GM19239 (cell line): ENCODE data around the gene SHBG.
"Not testable (repeated sequence)": the region's sequence is repeated elsewhere in the genome, so short reads cannot be mapped to it uniquely, and the experiment has no call there.

Experiments used
- DNase-seq: peaks from one replicate; pipeline ENCODE4 v3.0.0; 2011; ENCODE audit warnings: low spot score; ENCODE audit not compliant: insufficient read length
- FAIRE-seq: peaks from 2 replicates; lab custom pipeline; 2011; peaks lifted over from hg19 to GRCh38; lab: Jason Lieb, UNC

Gene SHBG

DNA sequence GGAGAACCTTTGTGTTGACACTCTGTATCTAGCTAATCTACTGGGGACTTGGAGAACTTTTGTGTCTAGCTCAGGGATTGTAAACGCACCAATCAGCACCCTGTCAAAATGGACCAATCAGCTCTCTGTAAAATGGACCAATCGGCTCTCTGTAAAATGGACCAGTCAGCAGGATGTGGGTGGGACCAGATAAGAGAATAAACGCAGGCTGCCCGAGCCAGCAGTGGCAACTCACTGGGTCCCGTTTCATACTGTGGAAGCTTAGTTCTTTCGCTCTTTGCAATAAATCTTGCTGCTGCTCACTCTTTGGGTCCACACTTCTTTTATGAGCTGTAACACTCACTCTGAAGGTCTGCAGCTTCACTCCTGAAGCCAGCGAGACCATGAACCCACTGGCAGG is 11.7 kb downstream of the SHBG start:
- not testable (repeated sequence) for DNase-seq, FAIRE-seq

DNA sequence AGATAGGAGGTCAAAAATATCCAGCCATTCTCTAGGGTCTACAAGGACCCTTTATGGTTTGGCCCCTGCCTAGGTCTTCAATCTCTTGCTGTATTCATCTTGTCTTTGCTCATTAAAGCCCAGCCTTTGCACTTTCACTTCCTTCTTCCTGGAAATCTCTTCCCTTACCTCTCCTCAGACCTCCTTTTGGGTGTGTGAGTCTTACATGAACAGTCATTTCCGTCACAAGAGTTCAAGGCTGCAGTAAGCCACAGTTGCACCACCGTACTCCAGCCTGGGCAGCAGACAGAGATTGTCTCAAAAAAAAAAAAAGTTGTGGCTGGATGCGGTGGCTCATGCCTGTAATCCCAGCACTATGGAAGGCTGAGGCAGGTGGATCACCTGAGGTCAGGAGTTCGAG is 14.8 kb downstream of the SHBG start:
- FAIRE-seq, result no peak
- no peak for DNase-seq

DNA sequence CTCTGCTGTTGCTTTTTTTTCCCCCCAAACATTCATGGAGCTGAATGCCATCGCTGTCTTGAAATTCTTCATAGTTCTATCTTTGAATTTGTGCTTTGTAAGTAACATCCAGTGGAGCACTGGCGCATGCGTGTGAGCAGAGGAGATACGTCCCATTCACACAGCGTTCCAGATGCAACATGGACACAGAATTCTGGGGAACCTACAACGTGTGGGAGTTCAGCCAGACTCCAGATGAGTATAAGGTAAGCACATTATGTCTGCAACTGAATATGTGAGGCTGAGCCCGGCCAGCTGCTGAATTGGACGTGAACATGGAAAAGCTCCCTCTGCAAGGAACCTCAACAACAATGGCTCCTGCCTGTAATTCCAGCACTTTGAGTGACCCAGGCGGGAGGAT is 16.5 kb downstream of the SHBG start:
- no peak for FAIRE-seq
- no peak for DNase-seq

DNA sequence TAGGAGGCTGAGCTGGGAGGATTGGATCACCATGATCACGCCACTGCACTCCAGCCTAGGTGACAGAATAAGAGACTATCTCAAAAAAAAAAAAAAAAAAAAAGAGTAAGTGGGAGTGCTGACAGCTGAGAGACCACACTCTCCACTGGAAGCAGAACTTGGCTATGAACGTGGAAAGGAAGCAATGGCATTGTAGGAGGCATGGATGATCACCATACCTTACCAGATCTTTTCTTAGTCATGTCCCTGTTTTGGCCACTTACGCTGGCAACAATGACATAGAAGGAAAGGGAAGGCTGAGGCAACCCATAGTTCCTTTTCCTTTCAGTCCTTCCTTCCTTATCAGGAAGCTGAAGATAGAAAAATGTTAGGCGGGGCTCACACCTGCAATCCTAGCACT is 17.1 kb downstream of the SHBG start:
- no peak for DNase-seq
- FAIRE-seq, result no peak

DNA sequence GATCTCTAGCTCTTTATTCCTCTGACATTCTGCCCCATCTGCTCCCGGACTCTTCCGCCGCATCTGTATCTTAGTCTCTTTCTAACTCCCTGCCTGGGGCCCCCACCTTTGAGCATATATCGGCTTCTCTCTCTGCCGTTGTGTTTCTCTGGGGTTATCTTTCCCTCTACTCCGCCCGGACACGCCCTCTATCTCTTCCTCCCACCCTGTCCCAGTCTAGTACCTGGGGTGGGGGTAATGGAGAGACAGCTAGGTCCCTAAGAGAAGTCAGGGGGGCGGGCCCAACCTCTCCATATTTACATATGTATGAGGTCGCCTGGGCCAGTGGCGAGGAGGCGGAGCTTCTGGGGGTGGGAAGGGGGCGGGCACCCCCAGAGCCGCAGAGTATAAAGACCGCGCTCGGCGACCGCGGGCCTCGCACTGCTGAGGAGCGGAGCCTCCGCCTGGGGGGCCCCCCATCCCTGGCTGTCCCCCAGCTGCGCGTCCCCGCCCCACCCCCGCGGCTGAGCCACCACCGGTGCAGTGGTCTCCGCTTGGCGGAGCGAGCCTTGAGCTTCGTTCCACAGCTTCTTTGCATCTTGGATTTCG is 20.7 kb downstream of the SHBG start, which contains the start of gene ATP1B2:
ATP1B2 (plus strand) TSS at position 418 of the 588 bp plus-strand sequence. CDS start 593 bp downstream, outside the sequence.
- peak; percentile 54 for DNase-seq
- FAIRE-seq, result no peak

DNA sequence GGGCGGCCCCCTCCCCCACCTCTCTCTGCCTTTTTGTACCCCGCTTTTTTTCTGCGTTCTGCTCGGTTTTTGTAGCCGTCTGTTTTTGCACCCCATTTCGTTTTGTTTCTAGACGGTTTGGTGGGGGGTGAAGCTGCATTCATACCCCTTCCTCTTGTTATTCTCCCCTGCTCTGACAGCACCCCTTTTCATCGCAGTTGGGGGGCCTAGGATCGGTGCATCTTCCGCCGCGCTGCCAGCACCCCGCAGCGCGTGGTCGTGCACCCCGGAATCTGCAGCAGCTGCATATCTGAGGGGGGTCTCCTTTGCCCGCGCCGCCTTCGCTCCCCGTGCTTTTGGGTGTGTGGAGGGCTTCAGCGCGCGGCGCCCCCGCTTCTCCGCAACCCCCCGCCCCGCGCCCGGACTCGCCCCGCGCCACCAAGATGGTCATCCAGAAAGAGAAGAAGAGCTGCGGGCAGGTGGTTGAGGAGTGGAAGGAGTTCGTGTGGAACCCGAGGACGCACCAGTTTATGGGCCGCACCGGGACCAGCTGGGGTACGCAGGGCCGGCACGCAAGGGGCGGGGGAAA is 21.2 kb downstream of the SHBG start:
- no peak for DNase-seq
- no peak for FAIRE-seq

DNA sequence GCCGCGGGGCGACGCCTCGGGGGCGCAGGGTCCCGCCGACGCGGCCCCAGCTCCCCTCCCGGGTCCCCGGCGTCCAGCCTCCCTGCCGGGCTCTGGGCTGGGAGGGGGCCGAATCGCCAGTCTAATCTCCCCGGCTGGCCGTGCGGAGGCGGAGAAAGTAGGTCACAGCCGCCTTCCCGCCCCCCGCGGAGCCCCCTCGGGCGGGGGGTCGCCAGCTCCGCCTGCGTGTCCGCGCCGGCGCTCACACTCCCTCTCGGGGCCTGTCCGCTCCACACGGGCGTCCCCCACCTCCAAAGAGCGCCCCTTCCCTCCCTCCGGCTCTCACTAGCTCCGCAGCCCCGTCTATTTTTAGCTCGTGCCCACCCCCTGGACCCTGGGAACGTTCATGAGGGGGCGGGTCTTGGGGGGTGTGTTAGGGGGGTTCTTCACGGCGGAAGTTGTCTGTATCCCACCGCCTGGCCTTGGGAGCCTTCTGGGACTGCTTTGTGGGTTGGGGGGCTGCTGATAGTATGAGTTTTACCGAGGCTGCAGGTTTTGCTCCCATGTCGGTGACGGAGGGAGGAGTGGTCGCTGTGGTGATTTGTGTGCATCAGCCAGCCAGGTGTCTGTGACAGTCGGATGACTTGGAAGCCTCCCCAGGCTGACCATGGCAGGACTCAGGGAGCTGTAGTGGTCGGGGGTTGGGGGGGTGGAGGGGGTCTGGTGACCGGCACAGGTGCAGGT is 21.9 kb downstream of the SHBG start:
- no peak for DNase-seq
- FAIRE-seq, result no peak

DNA sequence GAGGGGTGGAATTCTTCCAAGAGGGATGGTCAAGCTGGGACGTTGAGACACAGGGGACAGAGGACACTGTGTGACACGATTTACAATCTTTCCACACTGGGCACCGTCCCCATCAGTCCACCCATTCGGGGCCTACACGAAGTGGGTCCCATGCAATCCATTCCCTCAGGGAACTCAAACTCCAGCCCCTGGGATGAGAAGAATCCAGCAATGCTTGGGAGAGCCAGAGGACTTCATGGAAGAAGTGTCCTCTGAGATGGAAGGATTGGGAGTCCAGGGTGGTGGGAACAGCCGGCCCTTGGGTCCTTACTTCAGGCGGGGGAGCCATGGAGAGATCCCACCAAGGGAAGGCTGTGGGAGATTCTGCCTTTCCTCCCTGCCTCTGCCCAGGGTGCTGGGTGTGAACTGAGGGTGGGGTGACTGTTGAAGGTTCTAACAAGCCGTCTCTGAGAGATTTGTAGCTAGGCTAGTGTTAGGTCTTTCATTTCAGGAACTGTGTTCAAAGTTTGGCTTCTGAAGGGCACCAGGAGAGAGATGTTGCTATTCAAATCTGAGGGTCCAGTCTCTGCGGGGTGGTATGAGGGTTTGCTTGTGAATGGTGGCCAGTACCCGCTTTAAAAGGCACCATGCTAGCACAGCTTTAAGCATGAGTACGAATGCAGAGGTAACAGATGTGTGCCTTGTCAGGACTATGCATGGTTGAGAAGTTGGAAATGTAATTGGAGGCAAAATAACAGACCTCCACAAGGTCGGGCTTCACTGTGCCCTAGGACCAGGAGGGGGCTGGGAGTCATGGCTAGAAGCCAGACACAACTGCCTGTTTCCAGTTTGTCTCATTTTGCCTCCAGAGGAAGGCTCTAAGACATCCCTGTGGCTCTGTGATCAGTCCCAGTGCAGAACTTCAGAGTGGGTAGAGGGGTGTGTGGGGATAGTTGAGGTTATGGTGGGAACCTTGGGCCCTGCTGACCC is 22.7 kb downstream of the SHBG start:
- no peak for FAIRE-seq
- DNase-seq, result no peak

DNA sequence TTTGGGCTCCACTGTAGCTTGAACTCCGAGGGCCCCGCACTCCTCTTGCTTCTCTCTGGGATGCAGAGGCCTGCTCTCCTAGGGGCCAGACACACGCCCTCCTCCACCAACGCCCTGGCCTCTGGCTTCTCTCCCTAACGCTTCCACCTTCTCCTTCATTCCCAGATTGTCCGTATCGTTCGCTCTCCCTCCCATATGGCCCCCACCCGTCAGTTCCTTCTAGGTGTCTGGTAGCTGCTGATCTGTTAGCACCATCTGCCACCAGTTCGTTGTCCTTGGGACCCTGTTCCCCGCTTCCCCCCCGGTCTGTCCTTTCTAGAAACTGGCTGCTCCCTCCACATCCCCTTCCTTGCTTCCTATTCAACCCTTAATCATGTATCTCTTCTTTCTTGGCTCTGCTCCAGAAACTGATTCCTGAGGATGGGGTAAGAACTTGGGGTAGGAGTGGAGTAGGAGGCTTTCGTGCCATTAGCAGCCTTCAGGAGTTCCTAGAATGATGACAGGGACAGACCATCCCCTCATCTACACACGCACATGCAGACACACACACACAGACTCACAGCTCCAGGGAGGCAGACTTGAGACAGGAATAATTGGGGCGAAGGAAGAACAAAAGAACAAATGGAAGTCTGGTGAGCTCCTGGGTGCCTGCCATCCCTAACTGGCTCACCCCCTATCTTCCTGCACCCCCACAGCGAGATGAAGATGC is 25.1 kb downstream of the SHBG start:
- no peak for FAIRE-seq
- DNase-seq, result no peak

DNA sequence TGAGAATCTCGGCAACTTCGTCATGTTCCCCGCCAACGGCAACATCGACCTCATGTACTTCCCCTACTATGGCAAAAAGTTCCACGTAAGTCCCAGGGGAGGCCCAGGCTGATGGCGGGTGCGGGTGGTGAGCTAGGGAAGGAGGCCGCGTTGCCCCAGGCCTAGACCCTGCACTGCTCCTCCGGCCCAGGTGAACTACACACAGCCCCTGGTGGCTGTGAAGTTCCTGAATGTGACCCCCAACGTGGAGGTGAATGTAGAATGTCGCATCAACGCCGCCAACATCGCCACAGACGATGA is 25.6 kb downstream of the SHBG start:
- DNase-seq, result no peak

DNA sequence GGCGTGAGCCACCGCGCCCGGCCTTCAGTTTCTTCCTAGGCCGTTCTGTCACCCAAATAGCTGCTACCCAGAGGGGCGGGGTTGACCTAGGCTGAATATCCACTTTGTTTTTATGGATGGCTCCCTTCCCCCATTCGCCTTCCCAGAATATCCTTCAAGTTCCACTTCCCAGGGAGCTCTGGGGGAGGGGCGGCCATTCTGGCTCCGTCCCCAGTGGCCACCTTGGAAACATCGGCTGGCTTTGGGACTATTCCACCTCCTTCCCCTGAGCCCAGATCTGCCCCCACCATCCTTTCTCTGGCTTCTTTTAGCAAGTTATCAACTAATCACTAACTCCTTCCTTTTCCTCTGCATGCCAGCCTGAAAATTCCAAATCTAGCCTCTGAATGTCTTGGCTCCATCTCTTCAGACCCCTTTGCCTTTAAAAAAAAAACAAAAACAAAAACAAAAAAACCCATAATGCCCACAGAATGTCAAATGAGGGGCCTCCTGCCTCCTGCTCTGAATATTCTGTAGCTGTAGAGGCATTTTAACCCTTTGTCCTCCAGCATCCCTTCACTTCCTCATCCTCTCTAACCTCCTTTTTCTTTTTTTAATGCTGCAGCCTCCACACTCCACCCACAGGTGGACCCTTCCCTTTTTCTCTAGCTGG is 27.1 kb downstream of the SHBG start:
- FAIRE-seq (no peak), DNase-seq (no peak)

More for the DNA sequence above, 25.6 kb downstream of the SHBG start:
- FAIRE-seq, result no peak

DNA sequence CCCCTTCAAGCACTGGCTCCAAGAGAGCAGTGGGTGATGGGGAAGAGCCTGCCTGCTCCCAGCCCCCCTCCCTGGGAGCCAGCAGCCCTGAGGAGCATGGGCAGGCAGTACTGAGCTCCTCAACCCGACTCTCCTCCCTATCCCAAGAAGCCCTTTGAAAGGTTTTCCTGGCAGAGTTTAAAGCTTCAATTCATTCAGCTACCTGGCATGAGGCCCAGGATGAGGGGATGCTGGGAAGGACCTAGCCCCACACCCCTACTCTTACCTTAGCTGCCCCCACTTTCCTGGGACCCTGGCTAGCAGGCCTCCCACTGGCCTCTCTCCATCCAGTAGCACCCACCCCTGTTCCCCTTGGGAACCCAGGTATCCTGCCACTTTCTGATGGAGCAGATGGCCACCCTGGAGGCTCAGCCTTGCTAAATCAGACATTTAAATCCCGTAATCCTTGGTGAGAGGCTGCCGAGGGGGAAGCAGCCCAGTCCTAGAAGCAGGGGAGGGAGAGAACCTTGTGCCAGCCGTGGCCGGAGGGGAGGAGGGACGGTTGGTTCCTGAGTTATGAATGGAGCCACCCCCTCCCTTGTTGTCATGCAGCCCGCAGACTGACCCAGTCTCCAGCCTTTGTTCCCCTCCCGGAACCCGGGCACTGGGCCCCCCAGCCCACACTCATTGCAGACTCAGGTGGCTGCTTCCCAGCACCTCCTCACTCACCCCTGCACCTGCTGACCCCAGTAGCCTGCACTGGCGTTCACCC is 37.9 kb downstream of the SHBG start:
- FAIRE-seq, result no peak
- DNase-seq, result no peak

DNA sequence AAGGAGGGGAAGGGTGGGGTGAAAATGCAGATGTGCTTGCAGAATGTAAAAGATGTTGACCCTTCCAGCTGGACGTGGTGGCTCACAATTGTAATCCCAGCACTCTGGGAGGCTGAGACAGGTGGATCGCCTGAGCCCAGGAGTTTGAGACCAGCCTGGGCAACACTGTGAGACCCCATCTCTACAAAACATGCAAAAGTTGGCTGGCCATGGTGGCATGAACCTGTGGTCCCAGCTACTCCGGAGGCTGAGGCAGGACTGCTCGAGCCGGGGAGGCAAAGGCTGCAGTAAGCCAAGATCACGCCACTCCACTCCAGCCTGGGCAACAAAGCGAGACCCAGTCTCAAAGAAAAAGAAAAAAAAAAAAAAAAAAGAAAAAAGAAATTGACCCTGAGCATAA is 38.5 kb downstream of the SHBG start:
- DNase-seq, result no peak
- no peak for FAIRE-seq

DNA sequence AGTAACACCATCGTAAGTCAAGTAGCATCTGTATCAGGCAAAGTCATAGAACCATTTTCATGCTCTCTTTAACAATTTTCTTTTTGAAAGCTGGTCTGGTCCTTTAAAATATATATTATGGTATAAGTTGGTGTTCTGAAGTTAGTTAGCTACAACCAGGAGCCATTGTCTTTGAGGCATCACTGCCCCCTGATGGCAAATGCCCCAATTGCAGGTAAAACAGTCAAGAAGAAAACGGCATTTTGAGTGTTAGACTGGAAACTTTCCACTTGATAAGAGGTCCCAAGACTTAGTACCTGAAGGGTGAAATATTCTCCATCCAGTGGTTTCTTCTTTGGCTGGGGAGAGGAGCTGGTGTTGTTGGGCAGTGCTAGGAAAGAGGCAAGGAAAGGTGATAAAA is 43.3 kb downstream of the SHBG start:
- no peak for DNase-seq
- FAIRE-seq, result no peak

DNA sequence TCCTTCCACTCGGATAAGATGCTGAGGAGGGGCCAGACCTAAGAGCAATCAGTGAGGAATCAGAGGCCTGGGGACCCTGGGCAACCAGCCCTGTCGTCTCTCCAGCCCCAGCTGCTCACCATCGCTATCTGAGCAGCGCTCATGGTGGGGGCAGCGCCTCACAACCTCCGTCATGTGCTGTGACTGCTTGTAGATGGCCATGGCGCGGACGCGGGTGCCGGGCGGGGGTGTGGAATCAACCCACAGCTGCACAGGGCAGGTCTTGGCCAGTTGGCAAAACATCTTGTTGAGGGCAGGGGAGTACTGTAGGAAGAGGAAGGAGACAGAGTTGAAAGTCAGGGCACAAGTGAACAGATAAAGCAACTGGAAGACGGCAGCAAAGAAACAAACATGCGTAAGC is 45.0 kb downstream of the SHBG start:
- no peak for FAIRE-seq
- no peak for DNase-seq

DNA sequence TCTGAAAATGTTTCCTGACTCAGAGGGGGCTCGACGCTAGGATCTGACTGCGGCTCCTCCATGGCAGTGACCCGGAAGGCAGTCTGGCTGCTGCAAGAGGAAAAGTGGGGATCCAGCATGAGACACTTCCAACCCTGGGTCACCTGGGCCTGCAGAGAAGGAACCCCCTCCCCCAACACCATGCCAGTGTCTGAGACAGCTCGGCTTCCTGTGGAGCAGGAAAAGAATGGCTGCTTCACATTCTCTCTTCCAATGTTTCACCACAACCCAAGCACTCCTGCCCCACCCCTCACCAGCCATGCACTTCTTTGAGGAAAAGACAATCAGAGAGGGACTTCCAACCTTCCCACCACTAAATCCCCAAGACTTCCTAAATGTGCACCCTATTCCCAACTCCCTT is 46.6 kb downstream of the SHBG start:
- no peak for DNase-seq
- no peak for FAIRE-seq

DNA sequence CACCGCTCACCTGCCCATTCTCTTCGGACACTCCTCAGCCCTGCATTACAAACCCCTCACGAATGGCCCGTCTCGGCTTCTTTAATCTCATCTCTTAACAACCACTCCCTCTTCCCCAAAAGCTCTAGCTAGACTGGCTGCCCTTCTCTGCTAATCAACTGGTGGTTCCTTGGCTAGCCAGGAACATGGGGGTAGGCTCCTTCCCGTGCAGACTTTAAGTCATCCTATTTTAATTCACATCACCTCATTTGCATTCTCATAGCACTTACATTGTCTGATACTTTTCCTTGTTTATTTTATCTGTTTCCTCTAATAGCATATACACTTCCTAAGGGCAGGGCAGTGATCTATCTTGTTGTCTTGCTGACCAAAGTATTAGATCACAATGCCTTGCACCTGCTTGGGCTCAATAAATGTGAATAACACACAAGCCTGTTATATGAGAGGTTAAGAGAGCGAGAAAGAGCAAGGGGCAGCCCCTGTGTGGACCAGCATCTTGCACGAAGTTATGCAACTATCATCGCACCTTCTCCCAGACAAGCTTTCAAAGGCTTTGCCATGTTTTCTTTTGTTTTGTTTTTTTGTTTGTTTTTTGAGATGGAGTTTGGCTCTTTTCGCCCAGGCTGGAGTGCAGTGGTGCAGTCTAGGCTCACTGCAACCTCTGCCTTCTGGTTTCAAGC is 47.6 kb downstream of the SHBG start:
- FAIRE-seq (no peak), DNase-seq (no peak)
